Neural cell (in vitro differentiated cells): Measurements from ENCODE around the gene GALNT16.

ENCODE experiments used
- CTCF ChIP-seq: fragments of 450-650 bp; IDR thresholded peaks from 2 replicates; pipeline ENCODE4 v1.5.1; 2014; ENCODE audit warnings: antibody characterized with exemption, mild to moderate bottlenecking, moderate library complexity; ENCODE audit not compliant: poor library complexity, severe bottlenecking
- EP300 ChIP-seq: fragments of 450-650 bp; conservative IDR thresholded peaks from 2 replicates; pipeline ENCODE4 v1.6.1; 2014; ENCODE audit warnings: antibody characterized with exemption, mild to moderate bottlenecking, moderate library complexity; ENCODE audit not compliant: poor library complexity, severe bottlenecking
- EZH2 ChIP-seq: fragments of 200-600, 300-800 bp; shearing (Covaris generic), sonication (generic); IDR thresholded peaks from 2 replicates; pipeline ENCODE4 v1.6.1; 2014; ENCODE audit warnings: antibody characterized with exemption, low read length, borderline replicate concordance, mild to moderate bottlenecking; ENCODE audit not compliant: insufficient read depth, poor library complexity, severe bottlenecking
- MXI1 ChIP-seq: fragments of 450-650 bp; conservative IDR thresholded peaks from 2 replicates; pipeline ENCODE4 v1.6.1; 2014; ENCODE audit warnings: antibody characterized with exemption, mild to moderate bottlenecking; ENCODE audit not compliant: poor library complexity, severe bottlenecking
- POLR2AphosphoS5 ChIP-seq: IDR thresholded peaks from 2 replicates; pipeline ENCODE4 v1.6.1; 2012
- RAD21 ChIP-seq: fragments of 450-650 bp; conservative IDR thresholded peaks from 2 replicates; pipeline ENCODE4 v1.6.1; 2014; ENCODE audit warnings: antibody characterized with exemption, mild to moderate bottlenecking, moderate library complexity
- REST ChIP-seq: IDR thresholded peaks from 2 replicates; pipeline ENCODE4 v1.6.1; 2012; ENCODE audit warnings: borderline replicate concordance
- SMC3 ChIP-seq: fragments of 450-650 bp; conservative IDR thresholded peaks from 2 replicates; pipeline ENCODE4 v1.6.1; 2014; ENCODE audit warnings: antibody characterized with exemption, mild to moderate bottlenecking, moderate library complexity; ENCODE audit not compliant: poor library complexity
- TAF1 ChIP-seq: IDR thresholded peaks from 2 replicates; pipeline ENCODE4 v1.6.1; 2012; ENCODE audit warnings: low read depth

GRCh38 chr14:69282448-69282847 lies 22.5 kb downstream of the GALNT16 start:
- TF ChIP-seq CTCF (no peak), RAD21 (no peak), REST (no peak), TAF1 (no peak), POLR2AphosphoS5 (no peak), EZH2 (no peak), MXI1 (no peak), EP300 (no peak), SMC3 (no peak)
